PFSK-1 (cell line): ENCODE data around the gene SKIC2.

Experiments
- FOXP2 ChIP-seq: optimal IDR thresholded peaks from 2 replicates; pipeline ENCODE3; 2011; ENCODE audit warnings: borderline replicate concordance, control low read depth, inconsistent platforms; ENCODE audit not compliant: insufficient read depth; ENCODE audit errors: extremely low read length, extremely low read depth
- POLR2AphosphoS5 ChIP-seq: IDR thresholded peaks from 2 replicates; pipeline ENCODE4 v1.6.1; 2012; ENCODE audit warnings: low read depth, mild to moderate bottlenecking, control low read depth, low read length, moderate library complexity
- SIN3A ChIP-seq: IDR thresholded peaks from 2 replicates; pipeline ENCODE4 v1.6.1; 2012; ENCODE audit warnings: mild to moderate bottlenecking, low read length, moderate library complexity, borderline replicate concordance; ENCODE audit not compliant: insufficient read depth
- TAF1 ChIP-seq: IDR thresholded peaks from 2 replicates; pipeline ENCODE4 v1.6.1; 2012; ENCODE audit warnings: low read length, control low read depth, borderline replicate concordance; ENCODE audit not compliant: insufficient read depth
- TF ChIP-seq, protein P1 (sequence below), 2 experiments: IDR thresholded peaks; 2 replicates each; pipeline versions ENCODE4 v1.6.1 to v1.8.0; 2011 to 2012; ENCODE audit warnings: low read depth in 2 of 2, low read length in 2 of 2, control low read depth in 1 of 2, inconsistent platforms in 1 of 2, mild to moderate bottlenecking in 1 of 2, moderate library complexity in 1 of 2; ENCODE audit not compliant: insufficient read depth in 1 of 2

The SKIC2 gene

DNA sequence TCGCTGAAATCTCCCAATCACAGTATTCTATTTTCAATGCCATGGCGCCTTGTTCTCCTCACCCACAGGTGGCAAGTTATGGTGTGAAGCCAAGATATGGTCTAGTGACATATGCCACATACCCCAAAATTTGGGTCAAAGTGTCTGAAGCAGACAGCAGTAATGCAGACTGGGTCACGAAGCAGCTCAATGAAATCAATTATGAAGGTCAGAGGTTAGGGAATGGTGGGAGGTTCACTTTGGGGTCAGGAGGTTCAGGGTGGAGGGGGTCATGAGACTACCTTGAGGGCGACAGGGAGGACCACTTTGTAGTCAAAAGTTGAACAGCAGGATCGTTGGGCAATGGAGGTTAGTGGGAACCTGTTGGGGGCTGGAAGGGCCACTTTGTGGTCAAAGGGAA lies 10.7 kb upstream of the SKIC2 start:
- TF ChIP-seq, protein P1, sequence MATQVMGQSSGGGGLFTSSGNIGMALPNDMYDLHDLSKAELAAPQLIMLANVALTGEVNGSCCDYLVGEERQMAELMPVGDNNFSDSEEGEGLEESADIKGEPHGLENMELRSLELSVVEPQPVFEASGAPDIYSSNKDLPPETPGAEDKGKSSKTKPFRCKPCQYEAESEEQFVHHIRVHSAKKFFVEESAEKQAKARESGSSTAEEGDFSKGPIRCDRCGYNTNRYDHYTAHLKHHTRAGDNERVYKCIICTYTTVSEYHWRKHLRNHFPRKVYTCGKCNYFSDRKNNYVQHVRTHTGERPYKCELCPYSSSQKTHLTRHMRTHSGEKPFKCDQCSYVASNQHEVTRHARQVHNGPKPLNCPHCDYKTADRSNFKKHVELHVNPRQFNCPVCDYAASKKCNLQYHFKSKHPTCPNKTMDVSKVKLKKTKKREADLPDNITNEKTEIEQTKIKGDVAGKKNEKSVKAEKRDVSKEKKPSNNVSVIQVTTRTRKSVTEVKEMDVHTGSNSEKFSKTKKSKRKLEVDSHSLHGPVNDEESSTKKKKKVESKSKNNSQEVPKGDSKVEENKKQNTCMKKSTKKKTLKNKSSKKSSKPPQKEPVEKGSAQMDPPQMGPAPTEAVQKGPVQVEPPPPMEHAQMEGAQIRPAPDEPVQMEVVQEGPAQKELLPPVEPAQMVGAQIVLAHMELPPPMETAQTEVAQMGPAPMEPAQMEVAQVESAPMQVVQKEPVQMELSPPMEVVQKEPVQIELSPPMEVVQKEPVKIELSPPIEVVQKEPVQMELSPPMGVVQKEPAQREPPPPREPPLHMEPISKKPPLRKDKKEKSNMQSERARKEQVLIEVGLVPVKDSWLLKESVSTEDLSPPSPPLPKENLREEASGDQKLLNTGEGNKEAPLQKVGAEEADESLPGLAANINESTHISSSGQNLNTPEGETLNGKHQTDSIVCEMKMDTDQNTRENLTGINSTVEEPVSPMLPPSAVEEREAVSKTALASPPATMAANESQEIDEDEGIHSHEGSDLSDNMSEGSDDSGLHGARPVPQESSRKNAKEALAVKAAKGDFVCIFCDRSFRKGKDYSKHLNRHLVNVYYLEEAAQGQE (IDR thresholded peaks at IDR 0.05; ENCODE audit: insufficient read depth in 1 of 2, low read depth in 2 of 2, low read length in 2 of 2): no peak
- TF ChIP-seq SIN3A (no peak), POLR2AphosphoS5 (no peak), TAF1 (no peak), FOXP2 (no peak)

DNA sequence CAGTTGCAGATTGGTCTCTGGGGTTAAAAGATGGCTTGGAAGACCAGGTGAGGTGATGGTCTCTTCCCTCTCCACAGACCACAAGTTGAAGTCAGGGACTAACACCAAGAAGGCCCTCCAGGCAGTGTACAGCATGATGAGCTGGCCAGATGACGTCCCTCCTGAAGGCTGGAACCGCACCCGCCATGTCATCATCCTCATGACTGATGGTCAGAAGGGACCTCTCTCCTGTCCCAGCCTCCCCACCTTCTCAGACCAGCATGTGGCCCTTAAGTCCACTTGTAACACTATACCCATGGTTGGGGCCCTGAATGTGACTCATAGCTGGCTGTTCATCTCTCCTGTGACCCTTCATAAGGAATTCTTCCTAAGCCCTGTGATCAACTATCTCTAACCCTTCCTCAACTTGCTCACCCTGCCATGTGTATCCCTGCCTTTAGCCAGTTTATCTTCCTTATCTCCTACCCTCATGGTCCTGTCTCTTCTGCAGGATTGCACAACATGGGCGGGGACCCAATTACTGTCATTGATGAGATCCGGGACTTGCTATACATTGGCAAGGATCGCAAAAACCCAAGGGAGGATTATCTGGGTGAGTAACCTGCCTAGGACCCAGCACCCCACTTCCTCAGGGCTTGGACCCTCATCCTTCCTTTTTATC lies 10.1 kb upstream of the SKIC2 start:
- TF ChIP-seq, protein P1 (IDR thresholded peaks at IDR 0.05; ENCODE audit: insufficient read depth in 1 of 2, low read depth in 2 of 2, low read length in 2 of 2): no peak
- TF ChIP-seq SIN3A: no peak
- TF ChIP-seq TAF1: no peak
- TF ChIP-seq FOXP2: no peak

DNA sequence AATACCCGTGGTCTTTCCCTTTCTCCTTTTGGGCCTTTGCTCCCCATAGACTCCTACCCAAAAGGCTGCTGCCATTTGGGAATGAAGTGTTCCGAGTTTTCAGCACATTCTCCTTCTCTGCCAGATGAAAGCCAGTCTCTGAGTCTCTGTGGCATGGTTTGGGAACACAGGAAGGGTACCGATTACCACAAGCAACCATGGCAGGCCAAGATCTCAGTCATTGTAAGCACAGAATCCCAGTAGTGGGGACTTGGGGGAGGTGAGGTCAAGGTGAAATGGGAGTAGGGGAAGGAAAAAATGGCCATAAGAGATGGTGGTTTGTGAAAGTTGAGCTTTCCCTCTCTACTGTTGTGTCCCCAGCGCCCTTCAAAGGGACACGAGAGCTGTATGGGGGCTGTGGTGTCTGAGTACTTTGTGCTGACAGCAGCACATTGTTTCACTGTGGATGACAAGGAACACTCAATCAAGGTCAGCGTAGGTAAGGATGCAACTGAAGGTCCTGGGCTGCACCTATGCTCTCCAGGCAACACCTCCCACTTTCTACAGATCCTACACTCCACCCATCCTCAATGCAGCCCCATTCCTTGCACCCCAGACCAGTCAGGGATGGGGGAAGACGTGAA lies 8.9 kb upstream of the SKIC2 start:
- TF ChIP-seq TAF1 (no peak), SIN3A (no peak), FOXP2 (no peak), POLR2AphosphoS5 (peak; percentile 44; the same call in 1 of the 2 replicates)
- TF ChIP-seq, protein P1 (IDR thresholded peaks at IDR 0.05; ENCODE audit: insufficient read depth in 1 of 2, low read depth in 2 of 2, low read length in 2 of 2): no peak

DNA sequence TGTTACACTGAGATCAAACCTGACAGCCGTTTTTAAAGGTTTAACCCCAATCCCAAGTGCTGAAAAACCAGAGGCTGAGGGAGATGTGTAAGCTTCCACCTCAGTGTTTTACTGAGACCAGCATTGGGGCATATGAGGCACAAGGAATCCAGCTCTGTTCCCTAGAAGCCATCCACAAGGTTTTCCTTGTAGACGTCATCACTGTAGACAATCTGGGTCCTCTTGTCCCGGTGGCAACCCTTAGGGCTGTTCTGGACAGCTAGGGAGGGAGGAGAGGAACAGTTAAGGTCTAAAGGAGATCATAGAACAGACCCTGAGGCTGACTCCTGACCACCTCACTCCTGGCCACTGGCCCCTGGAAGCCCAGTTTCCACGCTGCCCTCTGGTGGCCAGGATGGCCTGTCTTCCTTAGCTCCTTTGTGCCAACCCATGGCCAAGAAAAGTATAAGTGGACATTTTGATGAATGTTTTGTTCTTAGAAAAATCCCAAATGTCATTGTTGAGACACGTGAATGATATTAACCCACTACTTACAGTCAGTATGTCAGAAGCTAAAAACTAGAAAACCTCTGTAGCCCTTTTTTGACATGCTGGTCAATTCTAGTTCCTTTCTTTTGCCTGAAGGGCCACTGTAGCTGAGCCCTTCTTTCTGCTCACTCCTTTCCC lies 6.7 kb upstream of the SKIC2 start:
- TF ChIP-seq TAF1 (no peak), SIN3A (no peak), POLR2AphosphoS5 (no peak), FOXP2 (no peak)
- TF ChIP-seq, protein P1 (IDR thresholded peaks at IDR 0.05; ENCODE audit: insufficient read depth in 1 of 2, low read depth in 2 of 2, low read length in 2 of 2): no peak
